ENCODE results near the gene PHB1. TPM values are rescaled to one million over a fixed set of nuclear protein-coding genes. Genes with fewer than 3 reads are reported as not detected.

PHB1 gene
- total and polyA plus RNA-seq, 2 experiments from 2014 or later = 194 to 211 TPM

GRCh38 chr17:49381793-49382192 is 32.9 kb downstream of the PHB1 start:
- no peaks in the 10 kb centered on the region for H3K9me3 Mint-ChIP-seq
- Histone ChIP-seq H3K27ac (ENCODE audit: low read depth) (no peak overlapping the region), H3K79me2 (replicated peaks; ENCODE audit: insufficient read depth) (no peaks in the 10 kb centered on the region), H3K4me1 (ENCODE audit: insufficient read depth) (peaks cover 5% of the 10 kb centered on the region; the same call in 1 of the 2 replicates), H3F3A (replicated peaks; ENCODE audit: low read depth) (no peaks in the 10 kb centered on the region), H3K4me2 (no peak overlapping the region), H3K27me3 (ENCODE audit: insufficient read depth) (no peaks in the 10 kb centered on the region), H2AFZ (no peak overlapping the region), H3K9me2 (ENCODE audit: insufficient read depth) (no peaks in the 10 kb centered on the region), H3K36me3 (ENCODE audit: insufficient read depth) (no peaks in the 10 kb centered on the region), H3K4me3 (no peak overlapping the region), H4K20me1 (replicated peaks; ENCODE audit: insufficient read depth) (no peaks in the 10 kb centered on the region)
- no peaks in the 10 kb centered on the region for H3K36me3 Mint-ChIP-seq (ENCODE audit: low read depth)
- DNase-seq (ENCODE audit: low spot score) (no peak), ATAC-seq (no peak)
- peaks cover 6% of the 10 kb centered on the region for H3K4me1 Mint-ChIP-seq
- H3K4me3 Mint-ChIP-seq = no peak overlapping the region
- no peak overlapping the region for H3K27ac Mint-ChIP-seq
- TF ChIP-seq ZNF114 (CRISPR knock-in tag; IDR thresholded peaks at IDR 0.05) (no peak), ETS1 (IDR thresholded peaks at IDR 0.05) (no peak), CTCF (conservative IDR thresholded peaks at IDR 0.05; ENCODE audit: low read depth in 2 of 2) (no peak), STAT1 (IDR thresholded peaks at IDR 0.05; ENCODE audit: unreplicated experiment) (no peak), POLR2AphosphoS5 (IDR thresholded peaks at IDR 0.05; ENCODE audit: low read depth) (no peak), ZNF462 (CRISPR knock-in tag; IDR thresholded peaks at IDR 0.05) (no peak), REST (IDR thresholded peaks at IDR 0.05; ENCODE audit: unreplicated experiment) (no peak), NANOG (IDR thresholded peaks at IDR 0.05; ENCODE audit: borderline replicate concordance) (no peak), JUNB (IDR thresholded peaks at IDR 0.05; ENCODE audit: unreplicated experiment) (no peak), CREB1 (CRISPR knock-in tag; IDR thresholded peaks at IDR 0.05; ENCODE audit: low read depth) (no peak), EZH2 (IDR thresholded peaks at IDR 0.05; ENCODE audit: low read depth, unreplicated experiment) (no peak), EZH2phosphoT487 (IDR thresholded peaks at IDR 0.05; ENCODE audit: unreplicated experiment) (no peak), ZNF331 (CRISPR knock-in tag; IDR thresholded peaks at IDR 0.05; ENCODE audit: low read depth) (no peak)
- H3K27me3 Mint-ChIP-seq (ENCODE audit: insufficient read depth, low read depth, poor library complexity) = peaks cover 9% of the 10 kb centered on the region

All from GM23338 (cell line).